ENCODE results near the gene TANGO6.
A peak's percentile ranks its signal among the peaks of the same experiment; 100 is the strongest.

The TANGO6 gene

GRCh38 chr16:68843482-68844210, at the start of gene TANGO6:
Gene TANGO6 (plus strand): TSS chr16:68843531. CDS start chr16:68843618, 87 bp downstream.
- DNase-seq: peak; percentile 94

DNA sequence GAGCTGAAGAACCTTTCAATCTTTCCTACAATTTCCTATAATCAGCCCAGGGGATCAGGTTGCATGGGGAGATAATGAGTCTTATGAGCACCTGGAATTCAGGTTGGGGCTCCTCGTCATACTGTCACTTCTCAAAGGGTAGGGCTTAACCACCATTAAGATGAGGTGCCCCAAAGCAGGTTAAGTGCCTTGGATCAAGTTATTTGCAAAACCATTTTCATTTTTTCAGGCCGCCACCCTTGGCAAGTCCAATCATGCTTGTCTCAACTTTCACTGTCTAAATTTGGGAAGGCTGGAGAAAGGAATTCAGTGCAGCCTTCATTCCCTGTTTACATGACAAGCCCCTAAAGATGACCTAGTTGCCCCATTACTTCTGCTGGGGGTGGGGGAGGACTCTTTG, 44.9 kb upstream of the TANGO6 start:
- DNase-seq: no peak

DNA sequence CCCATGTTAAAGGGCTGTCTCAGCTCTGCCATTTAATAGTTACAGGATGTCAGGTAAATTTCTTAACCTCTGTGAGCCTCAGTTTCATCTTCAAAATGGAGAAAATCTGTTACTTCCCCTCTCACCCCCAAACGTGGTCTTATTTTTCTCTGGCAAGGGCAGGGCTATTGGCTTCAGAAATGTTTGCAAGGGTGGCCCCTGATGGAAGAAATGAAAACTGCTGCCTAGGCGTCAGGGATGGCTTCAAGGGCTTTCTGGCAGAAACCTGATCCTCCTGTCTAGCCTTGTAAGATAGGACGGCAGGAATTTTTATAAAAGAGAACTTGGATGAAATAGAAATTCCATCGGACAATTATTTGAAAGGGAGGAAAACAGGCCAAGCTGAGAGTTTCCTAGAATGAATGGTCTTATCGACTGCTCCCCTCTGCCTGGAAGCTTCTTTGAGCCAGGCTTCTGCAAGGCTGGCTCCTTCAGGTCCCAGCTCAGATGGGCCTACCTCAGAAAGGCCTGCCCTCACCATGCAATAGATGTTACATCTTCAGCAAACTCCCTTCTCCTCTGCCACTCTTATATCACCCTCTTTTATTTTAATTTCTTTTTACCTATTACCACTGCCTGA, 43.0 kb upstream of the TANGO6 start:
- DNase-seq: peak; percentile 40

DNA sequence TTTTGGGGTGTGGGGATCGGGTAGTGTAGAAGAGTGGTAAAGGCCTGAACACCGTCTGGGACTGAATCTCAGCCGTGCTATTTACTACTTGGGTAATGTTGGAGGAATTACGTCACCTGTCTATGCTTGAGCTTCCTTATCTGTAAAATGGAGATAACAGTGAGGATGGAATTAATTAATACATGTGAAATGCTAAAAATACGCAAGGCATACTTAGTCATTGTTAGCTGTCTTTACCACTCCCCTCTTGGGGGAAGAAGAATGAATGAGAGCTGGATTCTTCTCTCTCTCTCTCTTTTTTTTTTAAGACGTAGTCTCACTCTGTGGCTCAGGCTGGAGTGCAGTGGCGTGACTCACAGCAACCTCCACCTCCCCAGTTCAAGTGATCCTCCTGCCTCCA, 41.1 kb upstream of the TANGO6 start:
- no peak for DNase-seq

DNA sequence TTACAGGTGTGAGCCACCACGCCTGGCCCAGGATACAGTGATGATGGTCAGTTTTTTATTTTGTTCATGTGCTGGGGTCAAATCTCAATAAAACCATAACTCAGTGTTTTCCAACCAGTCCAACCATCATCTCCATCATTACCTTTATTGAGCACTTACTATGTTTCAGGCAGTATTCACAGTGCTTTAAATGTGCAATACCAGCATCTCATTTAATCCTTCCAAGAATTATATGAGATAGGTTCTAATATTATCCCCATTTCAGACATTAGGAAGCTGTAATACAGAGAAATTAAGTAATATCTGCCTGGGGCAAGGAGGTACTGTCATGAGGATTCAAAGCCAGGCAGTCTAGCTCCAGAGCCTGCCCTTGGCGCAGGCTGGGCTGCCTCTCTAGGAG, 36.9 kb upstream of the TANGO6 start:
- DNase-seq: no peak

- DNase-seq: no peak
Observed at GRCh38 chr16:68806981-68807380, 36.4 kb upstream of the TANGO6 start.

- DNase-seq: no peak
Observed at GRCh38 chr16:68814516-68814915, 28.8 kb upstream of the TANGO6 start.

DNA sequence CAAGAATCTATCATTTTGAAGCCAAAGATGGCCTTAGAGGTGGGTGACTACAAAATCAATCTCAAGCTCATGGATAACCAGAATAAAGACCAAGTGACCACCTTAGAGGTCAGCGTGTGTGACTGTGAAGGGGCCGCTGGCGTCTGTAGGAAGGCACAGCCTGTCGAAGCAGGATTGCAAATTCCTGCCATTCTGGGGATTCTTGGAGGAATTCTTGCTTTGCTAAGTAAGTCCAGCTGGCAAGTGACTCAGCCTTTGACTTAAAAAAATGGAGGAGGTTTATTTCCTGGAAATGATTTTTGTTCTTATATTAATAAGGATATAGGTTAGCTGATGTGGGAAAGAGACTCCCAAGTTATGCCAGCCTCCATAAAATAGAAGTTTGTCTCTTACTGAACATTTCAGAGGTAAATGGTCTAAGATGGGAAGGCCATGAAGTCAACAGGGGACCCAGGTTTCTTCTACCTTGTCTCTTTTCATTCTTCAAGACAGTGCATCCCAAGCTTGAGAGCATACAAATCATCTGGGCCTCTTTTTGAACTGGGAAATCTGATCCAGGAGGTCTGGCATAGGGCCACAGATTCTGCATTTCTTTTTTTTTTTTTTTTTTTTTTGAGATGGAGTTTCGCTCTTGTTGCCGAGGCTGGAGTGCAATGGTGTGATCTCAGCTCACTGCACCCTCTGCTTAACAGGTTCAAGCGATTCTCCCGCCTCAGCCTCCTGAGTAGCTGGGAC, 19.8 kb upstream of the TANGO6 start:
- DNase-seq: no peak

DNA sequence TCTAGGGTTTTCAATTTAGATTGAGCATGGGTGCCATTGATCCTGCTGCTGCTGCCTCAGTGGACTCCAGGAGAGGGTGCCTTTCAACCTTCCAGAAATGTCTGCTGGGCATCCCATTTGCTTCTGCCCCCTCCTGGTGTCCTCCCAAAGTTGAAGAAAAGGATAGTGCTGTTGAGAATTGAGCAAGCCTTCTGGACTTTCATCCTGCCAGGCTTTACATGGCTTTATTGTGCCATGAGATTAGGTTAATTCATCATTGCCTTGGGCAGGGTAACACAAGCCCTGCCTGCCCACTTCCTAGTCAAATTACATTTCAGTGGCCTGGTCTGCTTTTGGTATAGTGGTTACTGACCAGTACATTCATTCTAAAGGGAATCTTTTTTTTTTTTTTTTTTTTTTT, 17.9 kb upstream of the TANGO6 start:
- DNase-seq: no peak

DNA sequence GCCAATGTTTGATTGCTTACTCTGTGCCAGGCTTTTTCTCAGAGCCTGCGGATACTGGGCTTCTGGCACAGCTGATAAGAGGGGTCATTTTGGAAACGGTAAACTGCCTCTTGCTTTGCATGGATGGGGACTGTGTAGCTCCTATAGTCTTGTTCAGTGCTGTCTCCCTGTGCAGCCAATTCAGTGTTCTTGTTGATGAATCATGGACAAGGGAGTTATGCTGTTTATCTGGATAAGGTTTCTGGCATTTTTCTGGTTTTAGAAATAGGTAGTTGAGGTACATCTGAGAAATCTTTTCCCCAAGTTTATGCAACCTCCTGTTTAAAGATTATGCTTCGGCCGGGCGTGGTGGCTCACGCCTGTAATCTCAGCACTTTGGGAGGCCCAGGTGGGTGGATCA, 16.7 kb upstream of the TANGO6 start:
- DNase-seq: no peak

GRCh38 chr16:68833251-68833650, 10.1 kb upstream of the TANGO6 start:
- no peak for DNase-seq

DNA sequence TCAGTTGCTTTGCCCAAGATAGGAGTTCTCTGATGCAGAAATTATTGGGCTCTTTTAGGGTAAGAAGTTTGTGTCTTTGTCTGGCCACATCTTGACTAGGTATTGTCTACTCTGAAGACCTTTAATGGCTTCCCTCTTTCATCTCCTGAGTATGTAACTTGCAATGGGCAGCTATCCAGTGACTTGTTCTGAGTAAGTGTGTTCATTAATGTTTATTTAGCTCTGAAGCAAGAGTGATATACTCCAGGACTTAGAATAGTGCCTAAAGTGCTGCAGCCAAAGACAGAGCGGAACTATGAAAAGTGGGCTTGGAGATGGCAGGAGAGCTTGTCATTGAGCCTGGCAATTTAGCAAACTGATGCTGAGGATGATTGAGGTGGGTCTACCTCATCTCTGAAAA, 8.8 kb upstream of the TANGO6 start:
- no peak for DNase-seq

GRCh38 chr16:68835970-68836369, 7.4 kb upstream of the TANGO6 start:
- DNase-seq: no peak

DNA sequence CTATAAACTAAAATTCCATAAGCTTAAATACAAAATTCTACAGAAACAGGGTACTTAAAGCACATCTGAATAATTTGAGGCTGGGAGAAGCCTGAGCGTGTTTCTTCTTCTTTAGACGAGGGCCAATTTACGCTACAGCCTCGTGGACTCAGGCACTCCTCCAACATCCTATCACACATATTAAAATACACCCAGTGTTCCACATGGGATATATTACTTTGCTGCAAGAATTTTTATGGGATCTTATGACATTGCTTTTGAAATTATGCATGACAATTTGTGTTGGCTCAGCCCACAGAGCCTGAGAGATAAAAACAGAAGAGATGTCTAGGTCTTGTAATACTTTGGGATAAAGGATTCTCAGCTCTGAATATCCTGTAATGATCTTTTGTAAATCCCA, 3.5 kb upstream of the TANGO6 start:
- no peak for DNase-seq

GRCh38 chr16:68842964-68843481, 308 bp upstream of the TANGO6 start:
- DNase-seq: peak; percentile 33

DNA sequence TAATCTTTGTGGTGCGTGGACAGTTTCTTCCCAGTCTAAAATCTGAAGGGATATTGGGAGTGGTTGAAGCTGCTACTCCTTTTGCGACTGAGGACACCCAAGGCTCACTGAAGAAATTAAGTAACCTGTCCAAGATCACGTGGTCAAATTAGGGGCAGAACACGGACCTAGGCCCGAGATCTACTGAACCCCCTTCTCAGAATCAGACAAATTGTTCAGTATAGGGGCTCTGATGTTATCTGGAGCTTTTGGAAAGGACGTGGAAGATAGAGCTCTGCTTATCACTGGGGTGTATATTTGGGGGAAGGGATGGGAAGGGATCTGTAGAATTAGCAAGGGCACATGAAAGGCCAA, 857 bp downstream of the TANGO6 start:
- no peak for DNase-seq

DNA sequence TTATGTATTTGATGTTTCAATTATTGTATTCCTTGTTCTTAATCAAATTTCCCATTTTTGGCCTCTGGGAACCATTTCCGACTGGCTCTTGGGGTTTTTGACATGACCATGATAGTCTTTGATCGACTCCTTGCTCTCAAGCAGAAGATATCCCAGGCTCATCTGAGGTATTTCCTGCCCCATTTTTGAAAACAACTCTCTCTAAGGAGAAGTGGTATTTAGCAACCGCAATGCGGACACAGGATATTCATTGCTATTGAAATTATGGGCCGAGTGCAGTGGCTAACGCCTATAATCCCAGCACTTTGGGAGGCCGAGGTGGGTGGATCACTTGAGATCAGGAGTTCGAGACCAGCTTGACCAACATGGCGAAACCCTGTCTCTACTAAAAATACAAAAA, 5.5 kb downstream of the TANGO6 start:
- no peak for DNase-seq

- DNase-seq: no peak
Observed at GRCh38 chr16:68850481-68850880, 7.2 kb downstream of the TANGO6 start.

DNA sequence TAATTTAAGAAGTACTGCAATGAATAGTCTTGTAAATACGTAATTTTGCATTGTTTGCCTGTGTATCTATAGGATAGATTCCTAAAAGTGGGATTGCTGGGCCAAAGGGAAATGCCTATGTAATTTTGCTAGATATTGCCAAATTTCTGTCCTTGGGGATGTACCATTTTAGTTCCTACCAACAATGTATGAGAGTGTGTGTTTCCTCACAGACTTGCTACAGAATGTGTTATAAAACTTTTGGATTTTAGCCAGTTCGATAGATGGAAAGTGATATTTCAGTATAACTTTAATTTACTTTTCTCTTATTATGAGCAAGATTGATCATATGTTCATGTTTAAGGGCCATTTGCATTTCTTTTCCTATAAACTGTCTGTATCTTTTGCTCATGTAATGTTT, 8.3 kb downstream of the TANGO6 start:
- DNase-seq: no peak

GRCh38 chr16:68857479-68857878, 14.1 kb downstream of the TANGO6 start:
- no peak for DNase-seq

- DNase-seq: no peak
Observed at GRCh38 chr16:68859828-68860227, 16.5 kb downstream of the TANGO6 start.

- no peak for DNase-seq
Observed at GRCh38 chr16:68860978-68861892, 17.9 kb downstream of the TANGO6 start.

DNA sequence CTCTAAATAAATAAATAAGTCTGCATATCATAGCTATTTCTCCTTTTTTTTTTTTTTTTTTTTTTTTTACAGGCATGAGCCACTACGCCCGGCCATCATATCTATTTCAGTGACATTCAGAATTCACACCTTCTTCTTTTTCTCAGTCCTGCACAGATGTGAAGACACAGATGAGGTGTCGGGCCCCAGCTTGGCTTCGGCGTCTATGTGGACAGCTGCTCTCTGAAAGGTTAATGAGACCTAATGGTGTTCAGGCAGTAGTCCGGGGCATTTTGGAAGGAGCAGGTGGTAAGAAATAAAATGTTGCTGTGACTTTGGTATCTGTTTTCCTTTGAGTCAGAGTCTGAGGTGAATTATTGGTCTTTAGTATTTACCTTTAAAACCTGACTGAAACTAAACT, 23.6 kb downstream of the TANGO6 start:
- DNase-seq: no peak
